Left ventricle myocardium inferior (tissue), 1 donor: ENCODE results near the gene STAT1. TPM values are rescaled to one million over a fixed set of nuclear protein-coding genes. Genes with fewer than 3 reads are reported as not detected.

Experiments used
- DNase-seq: peaks from one replicate; pipeline ENCODE4 v3.0.0-alpha.2; 2020
- H3K27ac ChIP-seq: fragments of 200-600 bp; replicated peaks from 2 replicates; pipeline ENCODE4 v1.8.0; 2021
- H3K27me3 ChIP-seq: fragments of 200-600 bp; 2 replicates; pipeline ENCODE4 v1.8.0; 2021; ENCODE audit warnings: low read depth
- H3K36me3 ChIP-seq: fragments of 200-600 bp; 2 replicates; pipeline ENCODE4 v1.8.0; 2021
- H3K4me1 ChIP-seq: fragments of 200-600 bp; 2 replicates; pipeline ENCODE4 v1.8.0; 2021
- H3K4me3 ChIP-seq: fragments of 200-600 bp; 2 replicates; pipeline ENCODE4 v1.8.0; 2021; ENCODE audit warnings: mild to moderate bottlenecking, moderate library complexity
- H3K9me3 ChIP-seq: fragments of 200-600 bp; replicated peaks from 2 replicates; pipeline ENCODE4 v1.8.0; 2021
- CTCF ChIP-seq: fragments of 200-600 bp; IDR thresholded peaks from 2 replicates; pipeline ENCODE4 v1.8.0; 2021; ENCODE audit warnings: antibody characterized with exemption, mild to moderate bottlenecking, borderline replicate concordance
- intact Hi-C: fragments of 100-400 bp; cut with micrococcal nuclease; formaldehyde crosslinking; loops from one replicate; pipeline ENCODE4 v1.11.0; 2022
- total RNA-seq: library from RNA; stranded (reverse); fragmentation: NEBNext Ultra II Directional; extraction: Animal tissue kit (Norgen Biotek cat#: 25700); gene quantifications from one replicate; pipeline ENCODE4 v1.2.1, GENCODE V29; 2021
- donor health status: DM: no; HTN: yes; CAD: no; lungs with severe emphysema.

The STAT1 gene
- total RNA-seq, 1 donor from 2014 or later, result 42.2 TPM

GRCh38 chr2:190932514-190932913 is 81.5 kb downstream of the STAT1 start:
- Histone ChIP-seq H3K27ac (no peak overlapping the region), H3K9me3 (no peaks in the 10 kb centered on the region), H3K4me1 (no peaks in the 10 kb centered on the region), H3K27me3 (no peaks in the 10 kb centered on the region), H3K36me3 (peaks cover 42% of the 10 kb centered on the region), H3K4me3 (no peak overlapping the region)
- DNase-seq, result no peak
- intact Hi-C loops, result no loop called here
- no peak for TF ChIP-seq CTCF

DNA sequence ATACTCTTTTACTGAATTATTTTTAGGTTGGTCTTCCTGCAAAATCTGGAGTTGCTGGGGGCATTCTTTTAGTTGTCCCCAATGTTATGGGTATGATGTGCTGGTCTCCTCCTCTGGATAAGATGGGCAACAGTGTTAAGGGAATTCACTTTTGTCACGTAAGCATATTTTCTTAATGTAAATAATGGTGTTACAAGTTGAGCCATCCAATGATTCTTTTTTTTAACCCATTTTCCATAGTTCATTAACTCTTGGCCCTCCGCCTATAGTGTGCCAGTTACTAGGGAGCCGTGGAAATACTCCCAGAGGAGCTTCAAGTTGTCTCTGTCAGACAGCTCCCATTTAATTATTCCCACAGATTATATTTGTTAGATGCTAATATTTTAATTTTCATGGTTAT is 83.6 kb downstream of the STAT1 start:
- no peak for DNase-seq
- no peak overlapping the region for H3K27ac ChIP-seq
- intact Hi-C loops, result no loop called here
- no peaks in the 10 kb centered on the region for H3K27me3 ChIP-seq
- H3K36me3 ChIP-seq, result peaks cover 62% of the 10 kb centered on the region
- TF ChIP-seq CTCF, result no peak
- no peak overlapping the region for H3K4me3 ChIP-seq
- H3K9me3 ChIP-seq, result no peaks in the 10 kb centered on the region
- no peaks in the 10 kb centered on the region for H3K4me1 ChIP-seq

GRCh38 chr2:190929919-190930318 is 84.1 kb downstream of the STAT1 start:
- no peaks in the 10 kb centered on the region for H3K4me1 ChIP-seq
- no peaks in the 10 kb centered on the region for H3K27me3 ChIP-seq
- H3K27ac ChIP-seq, result no peak overlapping the region
- H3K36me3 ChIP-seq, result peaks cover 67% of the 10 kb centered on the region
- intact Hi-C loops, result no loop called here
- TF ChIP-seq CTCF, result no peak
- no peak for DNase-seq
- no peaks in the 10 kb centered on the region for H3K9me3 ChIP-seq
- H3K4me3 ChIP-seq, result no peak overlapping the region

- H3K27ac ChIP-seq, result no peak overlapping the region
- no peak for TF ChIP-seq CTCF
- peaks cover 3% of the 10 kb centered on the region for H3K4me1 ChIP-seq
- no peaks in the 10 kb centered on the region for H3K27me3 ChIP-seq
- H3K9me3 ChIP-seq, result no peaks in the 10 kb centered on the region
- H3K36me3 ChIP-seq, result peaks cover 88% of the 10 kb centered on the region
- no peak for DNase-seq
- intact Hi-C loops, result no loop called here
- H3K4me3 ChIP-seq, result no peak overlapping the region
These were observed 86.7 kb downstream of the STAT1 start for GRCh38 chr2:190927301-190927700.

DNA sequence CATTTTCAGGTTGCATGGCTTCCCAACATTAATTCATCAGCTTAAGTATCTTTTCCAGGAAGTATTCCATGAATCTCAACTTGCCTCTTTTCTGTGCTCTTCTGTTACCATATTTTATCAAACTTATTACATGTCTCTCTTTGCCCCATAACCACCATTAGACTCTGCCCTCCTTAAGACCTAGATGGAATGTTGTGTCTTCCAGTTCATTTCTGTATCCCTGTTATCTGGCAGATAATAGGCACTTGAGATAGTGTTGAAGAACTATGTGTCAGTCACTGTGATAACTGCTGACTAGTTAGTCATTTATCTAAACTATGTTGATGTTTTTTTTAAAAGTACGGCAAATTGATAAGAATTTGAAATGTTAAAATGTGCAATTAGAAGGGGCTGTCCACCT is 91.6 kb downstream of the STAT1 start:
- Histone ChIP-seq H3K4me3 (no peak overlapping the region), H3K27ac (no peak overlapping the region), H3K4me1 (peaks cover 8% of the 10 kb centered on the region), H3K9me3 (no peaks in the 10 kb centered on the region), H3K27me3 (no peaks in the 10 kb centered on the region), H3K36me3 (peaks cover 73% of the 10 kb centered on the region)
- intact Hi-C loops, result no loop called here
- no peak for TF ChIP-seq CTCF
- no peak for DNase-seq

DNA sequence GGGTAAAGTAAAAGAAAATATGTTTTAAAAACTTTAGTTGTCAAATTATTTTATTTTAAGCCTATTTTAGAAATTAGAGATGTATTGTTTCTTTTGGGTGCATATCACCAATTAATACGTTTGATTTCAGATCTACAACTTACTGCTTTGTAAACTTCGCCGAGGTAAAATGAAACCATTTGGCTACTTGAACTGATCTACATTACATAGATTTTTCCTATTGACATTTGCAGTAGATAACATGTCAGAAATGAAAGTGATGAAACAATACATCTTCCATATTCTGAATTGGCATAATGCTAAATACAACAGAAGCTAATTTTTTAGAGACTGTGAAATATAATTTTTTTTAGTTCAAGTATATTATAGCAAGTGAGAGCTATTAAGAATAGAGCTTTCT is 93.9 kb downstream of the STAT1 start:
- H3K27me3 ChIP-seq, result no peaks in the 10 kb centered on the region
- no peak for TF ChIP-seq CTCF
- intact Hi-C loops, result no loop called here
- H3K27ac ChIP-seq, result no peak overlapping the region
- no peak overlapping the region for H3K4me3 ChIP-seq
- H3K4me1 ChIP-seq, result peaks cover 8% of the 10 kb centered on the region
- H3K36me3 ChIP-seq, result peaks cover 60% of the 10 kb centered on the region
- no peak for DNase-seq
- H3K9me3 ChIP-seq, result no peaks in the 10 kb centered on the region
